ENCODE data around the gene C1orf21.
A peak's percentile ranks its signal among the peaks of the same experiment; 100 is the strongest.

C1orf21 gene

GRCh38 chr1:184387476-184388318 is 868 bp downstream of the C1orf21 start:
- peak; percentile 86 for DNase-seq

GRCh38 chr1:184388319-184388889 is 1.6 kb downstream of the C1orf21 start:
- peak; percentile 61 for DNase-seq

- no peak for DNase-seq
These were observed 2.1 kb downstream of the C1orf21 start for GRCh38 chr1:184388971-184389370.

- no peak for DNase-seq
These were observed 2.6 kb downstream of the C1orf21 start for GRCh38 chr1:184389446-184389845.

GRCh38 chr1:184390889-184391288 is 4.1 kb downstream of the C1orf21 start:
- no peak for DNase-seq

- no peak for DNase-seq
These were observed 5.2 kb downstream of the C1orf21 start for GRCh38 chr1:184392067-184392466.

GRCh38 chr1:184392779-184393522 is 6.1 kb downstream of the C1orf21 start:
- no peak for DNase-seq

GRCh38 chr1:184393962-184394361 is 7.1 kb downstream of the C1orf21 start:
- DNase-seq: no peak

- DNase-seq: no peak
These were observed 8.5 kb downstream of the C1orf21 start for GRCh38 chr1:184395370-184395769.

GRCh38 chr1:184395937-184396480 is 9.2 kb downstream of the C1orf21 start:
- no peak for DNase-seq

GRCh38 chr1:184399192-184399847 is 12.5 kb downstream of the C1orf21 start:
- DNase-seq: no peak

- no peak for DNase-seq
These were observed 17.3 kb downstream of the C1orf21 start for GRCh38 chr1:184403961-184404726.

- DNase-seq: no peak
These were observed 17.8 kb downstream of the C1orf21 start for GRCh38 chr1:184404727-184405027.

- DNase-seq: no peak
These were observed 18.4 kb downstream of the C1orf21 start for GRCh38 chr1:184405094-184405800.

- no peak for DNase-seq
These were observed 18.9 kb downstream of the C1orf21 start for GRCh38 chr1:184405801-184406142.

- no peak for DNase-seq
These were observed 19.6 kb downstream of the C1orf21 start for GRCh38 chr1:184406479-184406878.

GRCh38 chr1:184407816-184408510 is 21.1 kb downstream of the C1orf21 start:
- DNase-seq: no peak

- DNase-seq: no peak
These were observed 21.8 kb downstream of the C1orf21 start for GRCh38 chr1:184408580-184408979.

- no peak for DNase-seq
These were observed 22.2 kb downstream of the C1orf21 start for GRCh38 chr1:184409011-184409410.

GRCh38 chr1:184412472-184412871 is 25.6 kb downstream of the C1orf21 start:
- no peak for DNase-seq

- no peak for DNase-seq
These were observed 29.7 kb downstream of the C1orf21 start for GRCh38 chr1:184416481-184416880.

All from NCI-H1092 treated with DMSO at 0.1 percent for 48 hours (cell line).